Stimulated activated CD8-positive, alpha-beta memory T cell treated with anti-CD3 and anti-CD28 coated beads, Interleukin-7, amount 100 ng/mL, for 48 hours (primary cell): Measurements from ENCODE around the gene TRABD2B.

Experiments used
- DNase-seq, 2 donors: peaks; one replicate each; pipeline ENCODE4 v3.0.0-alpha.2; 2020; ENCODE audit warnings: low read depth in 1 of 2; ENCODE audit errors: extremely low read depth in 1 of 2

Gene TRABD2B

GRCh38 chr1:47856996-47857395 is 140.2 kb downstream of the TRABD2B start:
- no peak for DNase-seq

- no peak for DNase-seq
Observed at GRCh38 chr1:47855230-47855629, 142.0 kb downstream of the TRABD2B start.

DNA sequence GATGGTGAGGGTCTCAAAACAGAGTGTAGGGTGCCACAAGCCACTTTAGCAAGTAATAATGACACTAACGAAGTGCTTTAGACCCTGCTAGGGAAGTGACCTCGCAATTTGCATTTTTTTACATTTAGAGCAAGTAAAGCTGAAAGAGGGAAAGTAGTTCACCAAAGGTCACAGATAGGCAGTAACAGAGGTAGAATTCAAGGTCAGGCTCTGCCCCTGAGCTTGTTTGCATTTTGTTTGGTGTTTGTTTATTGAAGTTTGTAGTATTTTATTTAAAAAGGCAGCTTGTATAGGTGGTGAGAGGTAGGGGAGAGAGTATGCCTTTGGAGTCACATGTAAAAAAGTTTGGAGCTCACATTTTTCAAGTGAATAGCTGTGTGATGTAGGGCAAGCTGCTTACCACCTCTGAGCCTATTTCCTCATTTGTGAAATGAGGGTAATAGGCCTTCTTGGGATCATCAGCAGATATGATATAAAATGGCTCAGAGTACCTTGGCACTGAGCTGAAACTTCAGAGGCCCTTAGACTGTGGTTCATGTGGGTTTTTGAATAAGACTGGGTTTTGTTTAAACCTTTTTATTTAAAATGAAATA is 142.5 kb downstream of the TRABD2B start:
- no peak for DNase-seq

DNA sequence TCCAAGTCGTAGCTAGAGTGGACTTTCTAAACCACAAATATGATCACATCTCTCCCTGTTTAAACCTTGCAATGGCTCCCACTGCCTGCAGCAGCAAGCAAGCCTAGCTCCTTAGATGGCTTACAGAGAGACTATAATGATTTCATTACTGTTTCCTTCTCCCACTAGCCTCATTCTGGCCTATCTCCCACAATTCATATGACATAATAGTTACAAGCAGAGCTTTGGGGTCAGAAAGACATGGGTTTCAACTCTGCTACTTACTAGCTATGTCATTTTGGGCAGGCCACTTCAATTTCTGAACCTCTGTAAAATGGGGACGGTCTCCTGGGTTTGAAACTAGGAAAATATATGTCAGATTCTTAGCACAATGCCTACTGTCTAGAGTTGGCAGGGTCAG is 143.3 kb downstream of the TRABD2B start:
- no peak for DNase-seq

GRCh38 chr1:47853059-47853458 is 144.1 kb downstream of the TRABD2B start:
- no peak for DNase-seq

DNA sequence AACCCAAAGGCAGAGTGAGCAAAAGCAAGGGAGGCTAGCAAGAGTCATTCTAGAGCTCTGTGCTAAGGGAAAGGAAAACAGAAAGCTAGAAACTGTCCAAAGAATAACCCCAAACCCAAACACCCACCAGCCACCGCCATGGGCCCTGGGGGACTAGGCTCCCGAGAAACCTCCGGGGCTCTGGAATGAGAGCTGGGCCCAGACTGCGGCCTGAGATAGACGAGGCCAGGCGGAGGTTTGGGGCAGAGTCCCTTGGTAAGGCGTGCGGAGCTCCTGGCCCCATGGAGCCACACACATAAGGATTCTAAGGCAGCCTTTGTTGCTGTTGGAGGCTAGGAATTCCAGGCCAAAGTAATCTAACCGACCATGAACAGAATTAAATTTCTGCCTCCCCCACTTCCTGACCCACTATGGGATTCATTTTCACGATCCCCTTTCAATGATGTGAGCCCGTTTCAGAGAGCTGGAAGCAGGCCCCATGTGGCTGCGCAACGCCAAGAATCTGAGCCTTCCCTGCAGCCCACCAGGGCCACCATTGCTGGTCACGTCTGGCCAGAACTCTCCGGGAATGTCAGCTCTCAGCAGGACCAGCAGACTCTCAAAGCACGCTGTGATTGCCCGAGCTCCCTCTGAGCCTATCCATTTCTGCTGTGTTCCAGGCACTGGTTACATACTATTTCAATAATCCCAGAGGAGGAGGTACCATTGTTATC is 145.0 kb downstream of the TRABD2B start:
- no peak for DNase-seq

GRCh38 chr1:47850451-47850850 is 146.7 kb downstream of the TRABD2B start:
- no peak for DNase-seq

DNA sequence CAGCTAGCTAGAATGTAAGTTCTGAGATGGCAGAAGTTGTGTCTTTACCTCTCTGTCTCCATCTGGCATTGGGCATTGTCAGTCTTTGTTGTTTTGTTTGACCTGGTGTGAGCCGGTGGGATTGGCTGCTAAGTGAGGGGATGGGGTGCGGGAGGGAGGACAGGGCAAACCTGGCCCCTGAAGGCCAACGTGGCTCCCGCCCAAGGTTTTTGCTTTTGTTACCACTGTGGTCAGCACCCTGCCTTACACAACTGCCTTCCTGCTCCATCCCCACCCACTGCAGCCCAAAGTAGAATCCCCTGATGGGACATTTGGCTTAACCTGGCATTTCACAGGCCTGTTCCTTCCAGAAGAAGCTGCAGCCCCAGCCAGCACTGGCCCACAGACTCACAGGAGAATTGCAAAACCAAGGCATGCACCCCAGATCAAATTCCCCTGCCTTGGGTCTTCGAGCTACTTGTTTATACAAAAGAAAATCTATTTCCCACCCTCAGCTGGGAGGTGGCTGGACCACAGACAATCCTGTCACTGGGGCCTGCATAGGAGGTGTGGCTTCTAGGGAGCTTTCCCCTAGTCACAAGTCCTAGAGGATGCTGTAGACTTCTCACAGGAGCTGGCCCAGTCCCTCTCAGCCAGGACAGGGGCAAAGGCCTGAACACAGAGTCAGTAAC is 147.5 kb downstream of the TRABD2B start:
- DNase-seq: no peak

GRCh38 chr1:47849005-47849521 is 148.1 kb downstream of the TRABD2B start:
- DNase-seq: no peak

DNA sequence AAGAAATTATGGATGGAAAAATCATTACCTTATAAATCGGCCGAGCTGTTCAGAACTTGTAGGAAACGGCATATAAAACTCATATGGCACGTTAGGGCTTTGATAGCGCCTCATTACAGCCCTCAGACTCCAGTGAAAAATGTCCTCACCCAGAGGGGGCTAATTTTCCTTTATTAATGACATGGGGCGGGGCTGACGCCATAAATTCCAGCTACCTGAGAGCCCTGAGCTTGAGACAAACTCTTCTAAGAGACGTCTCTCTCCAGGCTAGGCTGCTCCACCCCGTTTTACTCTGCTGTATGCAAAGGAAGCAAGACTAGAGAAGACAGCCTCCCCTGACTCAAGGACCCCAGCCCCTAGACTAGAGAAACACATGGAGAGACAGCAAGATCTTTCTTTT is 149.4 kb downstream of the TRABD2B start:
- DNase-seq: no peak

- no peak for DNase-seq
Observed at GRCh38 chr1:47844558-47844955, 152.6 kb downstream of the TRABD2B start.

DNA sequence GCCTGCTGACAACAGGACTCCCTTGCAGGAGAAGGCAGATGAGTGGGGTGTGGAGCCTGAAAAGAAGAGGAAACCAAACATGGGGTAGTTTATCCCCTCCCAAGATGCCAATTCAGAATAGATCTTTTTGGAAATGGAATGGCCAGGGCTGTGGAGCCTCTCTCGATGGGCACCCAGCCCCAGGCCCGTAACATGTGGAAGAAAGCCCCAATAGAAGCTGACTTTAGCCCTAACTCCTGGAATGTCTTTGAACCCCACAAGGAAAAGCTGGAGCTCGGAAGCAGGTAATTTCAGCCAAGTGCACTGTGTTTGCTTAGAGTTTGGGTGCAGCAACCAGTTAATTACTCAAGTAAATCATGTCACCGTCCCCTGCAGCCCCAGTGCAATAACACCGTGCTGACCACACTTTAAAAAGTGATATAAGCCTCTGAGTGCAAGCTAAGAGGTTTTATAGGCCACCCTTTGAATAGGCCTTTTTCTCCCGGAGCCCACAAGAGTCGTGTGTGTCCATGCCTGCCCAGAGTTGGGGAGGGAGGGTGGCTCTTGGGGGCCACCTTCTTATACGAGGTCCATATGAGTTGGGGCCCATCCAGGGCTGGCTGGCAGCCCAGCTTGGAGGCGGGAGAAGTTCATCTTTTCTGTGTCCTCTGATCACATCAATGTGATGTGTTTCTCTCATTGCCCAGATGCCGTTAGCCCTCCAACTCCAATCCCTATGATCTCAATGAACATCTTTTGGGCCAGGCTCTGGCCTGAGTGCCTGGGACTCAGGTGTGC is 153.2 kb downstream of the TRABD2B start:
- no peak for DNase-seq

DNA sequence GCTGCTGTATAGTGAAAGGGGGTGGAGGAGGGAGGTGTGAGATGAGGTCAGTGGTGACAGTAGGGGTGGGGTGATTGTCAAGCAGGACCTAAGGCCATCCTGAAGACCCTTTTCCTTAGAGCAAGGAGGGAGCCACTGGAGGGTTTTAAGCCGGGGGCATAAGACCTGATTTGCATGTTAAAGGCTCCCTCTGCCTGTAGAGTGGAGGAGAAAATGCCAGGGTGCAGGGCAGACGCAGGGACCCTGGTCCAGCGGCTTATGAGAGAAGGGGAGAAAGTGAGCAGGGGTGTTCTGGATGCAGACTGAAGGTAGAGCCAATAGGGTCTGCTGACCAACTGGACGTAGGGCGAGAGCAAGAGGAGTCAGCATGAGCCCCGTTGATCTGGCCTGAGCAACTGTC is 154.1 kb downstream of the TRABD2B start:
- DNase-seq: no peak

- DNase-seq: no peak
Observed at GRCh38 chr1:47842228-47842919, 154.8 kb downstream of the TRABD2B start.

DNA sequence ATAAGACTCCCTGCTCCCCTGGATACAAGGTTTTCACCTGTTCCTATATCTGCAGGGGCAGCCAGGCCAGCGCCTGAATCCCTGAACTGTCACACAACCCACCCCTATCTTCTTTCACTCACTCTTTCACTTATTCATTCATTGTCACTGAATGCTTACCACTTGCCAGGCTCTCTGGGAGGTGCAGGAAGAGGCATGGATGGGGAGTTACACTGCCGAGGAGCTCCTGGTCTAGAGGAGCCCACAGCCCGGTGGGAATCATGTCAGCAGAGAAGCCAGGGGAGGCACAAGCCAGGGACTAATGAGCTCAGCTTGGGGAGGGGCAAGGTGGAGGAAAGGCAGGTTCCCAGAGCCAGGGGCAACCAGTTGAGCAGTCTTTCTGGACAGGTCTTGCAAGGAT is 155.8 kb downstream of the TRABD2B start:
- DNase-seq: no peak

DNA sequence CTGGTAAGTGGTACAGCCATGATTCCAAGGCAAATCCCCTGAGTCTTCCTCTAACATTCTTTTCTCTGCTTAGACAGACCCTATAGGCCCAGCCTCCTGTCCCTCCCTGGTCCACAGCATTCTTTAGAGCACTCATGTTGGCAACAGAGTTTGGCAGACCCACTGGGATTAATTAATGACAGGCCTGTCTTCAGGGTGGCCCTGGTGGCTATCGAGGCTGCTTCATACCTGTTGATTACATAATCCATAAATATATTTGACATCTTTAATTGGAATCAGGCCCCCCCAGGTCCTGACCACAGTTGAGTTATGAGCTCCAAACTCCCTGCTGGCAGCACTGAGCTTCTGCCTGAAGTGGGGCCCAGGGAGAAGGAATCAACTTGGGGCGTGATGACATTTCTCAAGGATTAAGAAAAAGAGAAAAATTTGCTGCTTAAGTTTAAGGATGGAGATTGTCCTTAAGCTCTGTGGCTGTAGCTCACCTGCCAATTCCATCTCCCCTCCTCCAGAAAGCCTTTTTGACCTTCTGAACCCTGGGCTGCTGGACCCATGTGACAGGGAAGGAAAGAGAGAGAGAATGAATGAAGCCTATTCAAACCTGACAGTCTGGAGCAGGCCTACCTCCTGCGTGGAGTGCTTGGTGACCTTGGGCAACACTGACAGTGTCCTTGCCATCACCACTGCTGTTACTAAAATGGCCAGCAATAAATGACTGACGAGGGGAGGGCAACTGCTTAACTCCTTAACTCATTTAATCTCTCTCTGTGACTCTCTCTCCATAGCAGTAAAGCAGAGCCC is 156.6 kb downstream of the TRABD2B start:
- DNase-seq: no peak

- DNase-seq: no peak
Observed at GRCh38 chr1:47839433-47839760, 157.8 kb downstream of the TRABD2B start.

- DNase-seq: no peak
Observed at GRCh38 chr1:47838562-47839432, 158.4 kb downstream of the TRABD2B start.
